Endothelial cell of umbilical vein (primary cell): ENCODE data around the gene CSMD2.

Experiments
- CTCF ChIP-seq, 2 donors: IDR thresholded peaks; 1 replicate in 1 of 2; 2 replicates in 1 of 2; pipeline ENCODE4 v1.5.1; 2011; ENCODE audit warnings: low read length in 2 of 2, mild to moderate bottlenecking in 2 of 2, moderate library complexity in 2 of 2, control low read depth in 1 of 2, inconsistent platforms in 1 of 2, low read depth in 1 of 2; ENCODE audit not compliant: insufficient read depth in 1 of 2; ENCODE audit errors: extremely low read depth in 1 of 2
- EZH2 ChIP-seq: IDR thresholded peaks from 2 replicates; pipeline ENCODE4 v1.6.1; 2012; ENCODE audit warnings: borderline replicate concordance, low read depth, mild to moderate bottlenecking, moderate library complexity, low read length, inconsistent platforms; ENCODE audit not compliant: severe bottlenecking
- FOS ChIP-seq: IDR thresholded peaks from 2 replicates; pipeline ENCODE4 v1.6.1; 2011; ENCODE audit warnings: mild to moderate bottlenecking, low read length, moderate library complexity, borderline replicate concordance; ENCODE audit not compliant: insufficient read depth
- GATA2 ChIP-seq: IDR thresholded peaks from 2 replicates; pipeline ENCODE4 v1.7.0; 2011; ENCODE audit warnings: low read depth, mild to moderate bottlenecking, moderate library complexity, mixed read lengths, low read length; ENCODE audit not compliant: insufficient read length, insufficient read depth
- JUN ChIP-seq: IDR thresholded peaks from 2 replicates; pipeline ENCODE4 v1.6.1; 2011; ENCODE audit warnings: borderline replicate concordance, low read depth; ENCODE audit not compliant: insufficient read length, insufficient read depth
- MAX ChIP-seq: IDR thresholded peaks from 2 replicates; pipeline ENCODE4 v1.6.1; 2011; ENCODE audit not compliant: insufficient read depth, insufficient read length
- MYC ChIP-seq: IDR thresholded peaks from one replicate; pipeline ENCODE4 v1.6.1; 2011; ENCODE audit warnings: mild to moderate bottlenecking, low read depth, low read length
- POLR2A ChIP-seq: IDR thresholded peaks from 2 replicates; pipeline ENCODE4 v1.6.1; 2012; ENCODE audit warnings: low read depth, mild to moderate bottlenecking, control low read depth, low read length
- POLR2AphosphoS5 ChIP-seq: IDR thresholded peaks from 2 replicates; pipeline ENCODE4 v1.6.1; 2012; ENCODE audit warnings: low read depth, mild to moderate bottlenecking, control low read depth, low read length, moderate library complexity; ENCODE audit not compliant: insufficient read depth

GRCh38 chr1:33680281-33680840 lies 484.7 kb downstream of the CSMD2 start:
- no peak for TF ChIP-seq POLR2AphosphoS5
- no peak for TF ChIP-seq CTCF (IDR thresholded peaks at IDR 0.05; ENCODE audit: extremely low read depth in 1 of 2, insufficient read depth in 1 of 2, low read depth in 1 of 2, low read length in 2 of 2)
- no peak for TF ChIP-seq POLR2A
- TF ChIP-seq MAX: no peak
- no peak for TF ChIP-seq MYC
- no peak for TF ChIP-seq EZH2
- no peak for TF ChIP-seq JUN
- no peak for TF ChIP-seq FOS
- no peak for TF ChIP-seq GATA2
